Fibroblast of the aortic adventitia (primary cell): Measurements from ENCODE around the gene FAM120A. TPM values are rescaled to one million over a fixed set of nuclear protein-coding genes. Genes with fewer than 3 reads are reported as not detected.
"Not testable (repeated sequence)": the region's sequence is repeated elsewhere in the genome, so short reads cannot be mapped to it uniquely, and the experiment has no call there.

ENCODE experiments used
- DNase-seq: peaks from one replicate; pipeline ENCODE4 v3.0.0-alpha.2; 2010; ENCODE audit warnings: low read depth
- H3K4me3 ChIP-seq: 2 replicates; pipeline ENCODE4 v1.5.1; 2011; ENCODE audit warnings: low read depth, mild to moderate bottlenecking, control low read depth, low read length, moderate library complexity
- total RNA-seq: library from RNA; depleted of rRNA; stranded (reverse); fragments of >200 nt; gene quantifications from 2 replicates; pipeline ENCODE4 v1.2.3, GENCODE V29; 2012; ENCODE audit warnings: low replicate concordance
- TF ChIP-seq, protein P1 (sequence below): IDR thresholded peaks from 2 replicates; pipeline ENCODE4 v1.5.1; 2011; ENCODE audit warnings: mild to moderate bottlenecking, low read length, control low read depth, inconsistent platforms; ENCODE audit not compliant: insufficient read depth

The FAM120A gene
- total RNA-seq, 1 donor: 116 TPM

GRCh38 chr9:93435386-93435785 lies 16.1 kb upstream of the FAM120A start:
- TF ChIP-seq, protein P1, sequence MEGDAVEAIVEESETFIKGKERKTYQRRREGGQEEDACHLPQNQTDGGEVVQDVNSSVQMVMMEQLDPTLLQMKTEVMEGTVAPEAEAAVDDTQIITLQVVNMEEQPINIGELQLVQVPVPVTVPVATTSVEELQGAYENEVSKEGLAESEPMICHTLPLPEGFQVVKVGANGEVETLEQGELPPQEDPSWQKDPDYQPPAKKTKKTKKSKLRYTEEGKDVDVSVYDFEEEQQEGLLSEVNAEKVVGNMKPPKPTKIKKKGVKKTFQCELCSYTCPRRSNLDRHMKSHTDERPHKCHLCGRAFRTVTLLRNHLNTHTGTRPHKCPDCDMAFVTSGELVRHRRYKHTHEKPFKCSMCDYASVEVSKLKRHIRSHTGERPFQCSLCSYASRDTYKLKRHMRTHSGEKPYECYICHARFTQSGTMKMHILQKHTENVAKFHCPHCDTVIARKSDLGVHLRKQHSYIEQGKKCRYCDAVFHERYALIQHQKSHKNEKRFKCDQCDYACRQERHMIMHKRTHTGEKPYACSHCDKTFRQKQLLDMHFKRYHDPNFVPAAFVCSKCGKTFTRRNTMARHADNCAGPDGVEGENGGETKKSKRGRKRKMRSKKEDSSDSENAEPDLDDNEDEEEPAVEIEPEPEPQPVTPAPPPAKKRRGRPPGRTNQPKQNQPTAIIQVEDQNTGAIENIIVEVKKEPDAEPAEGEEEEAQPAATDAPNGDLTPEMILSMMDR: no peak

DNA sequence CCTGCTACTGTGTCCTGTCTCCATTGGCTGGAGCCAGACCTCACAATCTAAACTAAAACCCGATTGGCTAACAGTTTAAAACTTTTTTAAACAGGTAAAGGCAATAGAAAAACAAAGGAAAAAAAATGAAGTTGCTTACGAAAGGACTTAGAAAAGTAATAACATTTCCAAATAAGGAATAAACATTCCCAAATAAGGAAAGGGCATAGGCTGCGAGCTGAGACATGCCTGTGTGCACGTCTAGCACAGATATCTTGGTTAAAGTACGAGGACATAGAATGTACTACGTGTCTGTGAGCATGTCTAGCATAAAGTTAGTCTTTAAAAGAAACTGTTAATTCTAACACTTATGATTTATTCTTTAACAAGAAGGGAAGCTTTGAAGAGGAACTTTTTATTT lies 15.3 kb upstream of the FAM120A start:
- TF ChIP-seq, protein P1: no peak
- no peak overlapping the region for H3K4me3 ChIP-seq
- no peak for DNase-seq

More at GRCh38 chr9:93435386-93435785, 16.1 kb upstream of the FAM120A start:
- DNase-seq: no peak
- H3K4me3 ChIP-seq: no peak overlapping the region

GRCh38 chr9:93436655-93437407 lies 14.7 kb upstream of the FAM120A start:
- DNase-seq: no peak
- TF ChIP-seq, protein P1: no peak
- no peak overlapping the region for H3K4me3 ChIP-seq

DNA sequence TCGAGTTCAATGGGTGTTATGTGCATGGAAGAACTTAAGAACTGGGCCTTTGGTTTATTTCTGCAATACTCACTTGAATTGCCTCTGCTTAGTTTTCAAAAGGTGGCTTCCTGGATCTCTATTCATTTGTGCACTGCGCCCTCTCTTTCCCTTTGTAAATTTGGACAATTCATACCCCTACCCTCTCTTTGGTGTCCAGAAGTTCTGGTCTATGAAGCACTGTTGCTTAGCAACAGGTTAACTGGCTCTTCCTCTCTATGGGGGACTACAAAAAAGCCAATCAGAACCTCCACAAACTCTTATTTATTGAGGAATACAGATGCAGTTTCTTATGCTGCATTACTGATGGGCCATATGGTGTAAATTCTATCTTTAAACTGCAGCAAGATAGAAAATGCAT lies 13.5 kb upstream of the FAM120A start:
- DNase-seq: no peak
- TF ChIP-seq, protein P1: no peak
- no peak overlapping the region for H3K4me3 ChIP-seq

DNA sequence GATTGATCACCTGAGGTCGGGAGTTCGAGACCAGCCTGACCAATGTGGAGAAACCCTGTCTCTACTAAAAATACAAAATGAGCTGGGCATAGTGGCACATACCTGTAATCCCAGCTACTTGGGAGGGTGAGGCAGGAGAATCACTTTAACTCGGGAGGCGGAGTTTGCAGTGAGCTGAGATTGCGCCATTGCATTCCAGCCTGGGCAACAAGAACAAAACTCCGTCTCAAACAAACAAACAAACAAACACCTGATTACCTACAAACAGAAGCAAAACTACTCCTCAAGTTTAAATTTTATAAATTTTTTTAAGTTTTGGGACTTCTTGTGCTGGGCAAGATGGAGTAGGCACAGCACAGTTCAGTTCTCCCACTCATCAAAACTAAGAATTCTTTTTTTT lies 12.2 kb upstream of the FAM120A start:
- DNase-seq, H3K4me3 ChIP-seq: not testable (repeated sequence)

- H3K4me3 ChIP-seq: no peak overlapping the region
- DNase-seq: no peak
- TF ChIP-seq, protein P1: no peak
Measured at GRCh38 chr9:93440896-93441580, 10.4 kb upstream of the FAM120A start.

DNA sequence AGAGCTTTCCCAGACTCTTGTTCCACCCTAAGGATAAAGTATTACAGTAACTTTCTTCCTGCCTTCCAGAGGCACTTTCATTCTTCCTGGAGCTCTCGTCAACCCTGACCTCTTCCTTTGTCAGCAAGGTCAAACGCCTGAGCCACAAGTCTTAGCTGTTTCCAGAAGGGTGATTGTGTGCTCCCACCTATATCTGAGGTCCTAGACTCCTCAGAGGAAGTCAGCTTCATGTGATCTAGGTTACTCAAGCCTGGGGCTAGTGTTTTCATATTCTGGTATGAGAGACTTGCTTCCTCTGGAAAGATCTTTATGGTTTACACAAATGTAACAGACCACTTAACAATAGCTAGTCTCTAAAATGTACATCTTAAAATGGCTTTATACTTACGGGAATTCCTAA lies 5.4 kb upstream of the FAM120A start:
- H3K4me3 ChIP-seq: no peak overlapping the region
- TF ChIP-seq, protein P1: no peak
- no peak for DNase-seq
